ENCODE measurements around the gene RPL32.
"Not testable (repeated sequence)": the region's sequence is repeated elsewhere in the genome, so short reads cannot be mapped to it uniquely, and the experiment has no call there.

Gene RPL32

DNA sequence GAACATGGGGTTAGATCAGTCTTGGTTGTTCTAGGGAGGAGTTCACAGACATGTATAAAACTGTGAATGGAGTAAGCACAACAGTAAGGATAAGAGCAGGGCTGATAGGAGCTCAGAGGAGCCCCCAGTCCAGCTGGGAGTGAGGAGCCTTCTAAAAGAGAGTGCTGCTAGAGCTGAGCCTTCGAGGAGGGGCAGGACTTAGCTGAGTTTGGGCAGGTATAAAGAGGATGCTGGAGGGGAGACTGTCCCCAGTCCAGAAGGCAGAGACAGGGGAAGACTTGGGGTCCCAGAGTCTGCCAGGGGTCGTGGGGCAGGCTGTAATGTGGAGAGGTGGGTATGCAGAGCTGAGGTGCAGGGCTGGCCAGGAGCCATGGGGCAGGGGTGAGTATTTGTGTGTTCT is 32.8 kb downstream of the RPL32 start:
- DNase-seq (ENCODE audit: low spot score) = no peak

DNA sequence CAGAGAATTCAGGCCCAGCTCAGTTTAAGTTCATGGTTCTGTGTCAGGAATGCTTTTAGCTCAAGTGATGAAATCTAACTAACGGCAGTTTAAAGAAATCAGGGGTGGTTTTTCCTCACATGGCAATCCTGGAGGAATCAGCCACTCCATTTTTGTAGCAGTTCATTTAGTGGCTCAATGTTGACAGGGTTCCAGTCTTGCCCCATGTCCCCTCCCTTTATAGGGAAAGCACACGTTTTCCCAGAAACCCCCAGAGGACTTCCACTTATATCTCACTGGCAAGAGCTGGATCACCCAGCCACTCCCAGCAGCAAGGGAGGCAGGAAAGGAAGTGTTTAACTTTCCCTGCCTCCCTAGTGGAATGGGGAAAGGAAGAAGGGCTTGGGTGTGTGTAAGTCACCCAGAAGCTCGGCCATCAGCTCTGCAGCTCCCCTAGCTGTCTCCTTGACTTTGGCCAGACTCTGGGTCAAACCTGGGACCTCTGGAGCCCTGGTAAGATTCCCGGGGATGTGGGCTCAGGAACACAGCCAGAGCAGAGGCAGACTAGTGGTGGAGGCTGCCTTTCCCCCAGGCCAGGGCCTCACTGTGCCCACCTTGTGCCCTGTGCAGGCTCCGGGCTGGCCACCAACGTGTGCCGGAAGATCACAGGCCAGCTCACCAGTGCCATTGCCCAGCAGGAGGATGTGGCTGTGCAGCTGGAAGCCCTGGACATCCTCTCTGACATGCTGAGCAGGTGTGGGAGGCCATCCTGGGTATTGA is 33.6 kb downstream of the RPL32 start:
- DNase-seq (ENCODE audit: low spot score) = no peak

DNA sequence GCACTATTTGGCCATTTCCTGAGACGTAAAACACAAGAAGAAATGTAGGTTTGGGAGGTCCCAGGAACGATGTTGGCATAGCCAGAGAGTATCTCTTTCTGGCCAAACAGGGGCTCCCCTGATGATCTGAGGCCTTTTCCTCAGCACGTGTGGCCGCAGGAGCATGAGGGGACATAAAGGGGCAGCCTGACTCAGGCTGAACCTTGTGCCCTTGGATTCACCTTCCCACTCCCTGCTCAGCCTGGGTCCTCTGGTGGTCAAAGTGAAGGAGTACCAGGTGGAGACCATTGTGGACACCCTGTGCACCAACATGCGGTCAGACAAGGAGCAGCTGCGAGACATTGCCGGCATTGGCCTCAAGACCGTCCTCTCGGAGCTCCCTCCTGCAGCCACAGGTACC is 34.3 kb downstream of the RPL32 start:
- no peak for DNase-seq (ENCODE audit: low spot score)

DNA sequence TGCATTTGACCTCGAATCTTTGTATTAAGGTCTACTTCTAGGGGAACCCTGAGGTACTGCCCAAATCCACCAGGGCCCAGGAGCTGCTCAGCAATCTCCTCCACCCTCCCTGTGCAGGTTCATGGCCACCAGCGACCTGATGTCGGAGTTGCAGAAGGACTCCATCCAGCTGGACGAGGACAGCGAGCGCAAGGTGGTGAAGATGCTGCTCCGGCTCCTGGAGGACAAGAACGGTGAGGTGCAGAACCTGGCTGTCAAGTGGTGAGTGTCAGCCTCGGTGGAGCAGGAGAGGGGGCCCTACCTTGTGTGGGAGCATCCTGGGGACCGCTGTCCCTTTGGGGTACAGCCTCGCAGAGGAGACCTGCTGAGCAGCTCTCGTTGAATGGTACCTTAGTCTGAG is 38.0 kb downstream of the RPL32 start:
- no peak for DNase-seq (ENCODE audit: low spot score)

DNA sequence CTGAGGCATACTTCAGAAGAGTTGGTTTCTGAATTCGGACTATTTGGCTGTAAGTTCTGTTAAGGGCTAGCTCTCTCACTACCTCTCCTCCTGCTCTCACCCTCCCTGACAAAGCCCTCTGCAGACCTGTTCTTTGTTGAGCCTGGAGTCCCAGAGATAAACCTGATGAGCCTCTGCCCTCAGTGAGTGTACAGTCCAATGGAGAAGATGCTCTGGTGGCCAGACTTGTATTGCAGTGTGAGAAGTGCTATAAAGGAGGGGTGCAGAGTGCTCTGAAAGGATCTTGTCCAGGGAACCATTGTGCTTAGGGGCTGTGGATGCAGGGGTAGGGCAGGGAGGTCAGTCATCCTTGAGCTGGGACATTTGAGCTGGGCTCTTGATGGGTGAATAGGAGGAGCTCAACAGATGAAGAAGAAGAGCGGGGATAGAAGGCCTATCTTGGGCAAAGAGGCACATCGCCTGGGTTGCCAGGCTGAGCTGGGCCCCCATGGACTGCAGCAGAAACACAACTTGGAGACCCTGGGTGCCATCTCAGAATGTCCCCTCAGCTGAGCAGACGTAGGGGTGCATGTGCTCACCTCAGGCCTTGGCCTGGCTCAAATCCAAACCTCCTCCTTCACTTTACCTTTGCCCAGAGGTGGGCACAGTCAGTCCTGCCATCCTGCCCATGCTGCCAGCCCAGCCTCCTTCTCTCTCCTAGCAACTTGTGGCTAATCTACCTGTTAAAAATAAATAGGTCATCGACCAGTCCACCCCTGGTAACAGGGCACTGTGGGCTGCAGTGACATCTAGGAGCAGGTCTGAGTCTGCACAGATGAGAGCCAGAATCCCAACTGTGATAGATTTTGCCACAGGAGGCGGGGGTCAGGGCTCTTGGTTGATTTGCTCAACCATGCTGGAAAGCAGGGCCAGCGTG is 41.6 kb downstream of the RPL32 start:
- no peak for DNase-seq (ENCODE audit: low spot score)

DNA sequence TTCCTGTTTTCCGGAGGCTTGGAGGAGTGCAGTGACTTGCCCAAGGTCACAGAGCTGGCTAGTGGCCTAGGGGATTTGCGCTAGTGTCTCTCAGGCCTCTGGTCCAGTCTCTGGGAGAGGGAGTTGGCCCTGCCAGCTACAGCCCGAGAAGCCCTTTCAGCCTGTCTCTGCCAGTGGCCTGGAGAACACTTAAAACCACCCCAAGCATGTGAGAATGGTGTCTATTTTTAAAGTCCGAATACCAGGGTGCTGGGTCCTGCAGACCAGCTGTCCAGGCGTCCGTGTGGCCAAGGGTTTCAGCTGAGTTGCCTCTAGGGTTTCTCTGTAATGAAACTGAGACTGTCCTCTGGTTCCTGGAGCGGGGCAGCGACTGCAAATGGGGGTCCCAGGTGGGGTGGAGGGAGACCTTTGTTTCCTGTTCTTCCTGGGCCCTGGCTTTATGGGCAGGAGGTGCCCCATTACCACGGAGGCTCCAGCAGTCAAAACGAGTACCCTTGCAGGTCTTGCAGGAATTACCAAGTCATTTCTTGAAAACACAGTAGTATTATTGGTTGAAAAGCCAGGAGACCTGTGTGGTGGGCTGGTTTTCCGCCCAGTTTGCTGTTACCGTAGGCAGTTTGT is 42.7 kb downstream of the RPL32 start:
- DNase-seq (ENCODE audit: low spot score) = no peak

DNA sequence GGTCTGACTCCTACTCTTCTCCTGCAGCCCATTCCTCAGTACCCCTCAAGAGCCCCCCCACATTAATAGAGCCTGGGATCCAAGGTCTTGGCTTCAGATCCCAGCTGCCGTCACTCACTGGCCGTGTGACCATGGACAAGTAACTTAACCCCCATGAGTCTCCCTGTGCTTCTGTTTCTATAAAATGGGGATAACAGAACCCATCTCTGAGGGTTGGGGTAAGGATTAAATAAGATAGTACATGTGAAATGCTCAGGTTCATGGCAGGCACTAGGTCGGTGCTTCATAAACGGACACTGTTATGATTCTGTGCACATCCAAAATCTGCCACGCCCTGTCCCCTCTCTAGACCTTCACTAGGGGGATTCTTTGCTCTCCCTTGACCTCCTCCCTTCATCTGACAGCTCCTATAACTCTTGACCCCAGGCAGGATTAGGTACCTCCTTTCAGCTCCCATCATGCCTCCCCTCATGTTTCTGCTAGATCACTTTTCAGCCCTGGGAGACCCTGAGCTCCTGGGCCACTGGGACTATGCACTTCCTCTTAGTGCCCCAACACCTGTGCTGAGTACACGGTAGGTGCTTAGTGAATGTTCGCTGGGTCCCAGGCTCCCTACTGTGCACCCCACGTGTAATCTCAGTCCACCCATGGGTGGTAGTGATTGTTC is 43.3 kb downstream of the RPL32 start:
- DNase-seq (ENCODE audit: low spot score) = no peak

DNA sequence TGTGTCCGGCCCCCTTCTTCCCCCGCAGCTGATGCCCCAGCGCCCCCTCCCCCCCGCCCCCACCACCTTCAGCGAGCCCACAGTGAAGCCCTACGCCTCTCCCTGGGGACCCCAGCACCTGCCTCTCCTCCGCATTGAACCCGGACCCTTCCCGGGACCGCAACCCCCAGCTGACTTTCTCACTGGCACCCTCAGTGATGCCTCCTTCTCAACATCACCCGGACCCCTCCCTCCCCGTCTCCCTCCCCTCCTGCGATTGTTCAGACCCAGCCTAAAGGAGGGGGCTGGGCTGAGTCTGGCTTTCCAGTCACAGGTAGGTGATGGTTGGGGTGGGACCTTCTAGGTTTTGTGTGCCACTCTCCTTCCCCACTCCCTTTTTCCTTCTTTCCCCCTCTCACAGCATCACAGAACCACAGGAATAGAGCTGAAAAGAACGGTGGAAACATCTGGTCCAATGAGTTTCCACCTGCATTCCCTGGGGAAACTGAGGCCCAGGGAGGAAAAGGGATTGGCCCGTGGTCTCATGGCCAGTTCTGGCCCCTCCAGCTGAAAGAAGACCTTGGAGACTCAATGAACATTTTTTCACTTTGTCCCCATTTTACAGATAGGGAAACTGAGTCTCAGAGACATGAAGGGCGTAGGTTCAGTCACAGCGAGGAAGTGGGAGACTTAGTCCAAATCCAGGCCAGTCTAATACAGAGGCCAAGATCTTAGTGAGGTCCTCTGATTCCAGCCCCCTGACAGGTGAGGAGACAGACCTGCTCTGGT is 44.1 kb downstream of the RPL32 start:
- no peak for DNase-seq (ENCODE audit: low spot score)

DNA sequence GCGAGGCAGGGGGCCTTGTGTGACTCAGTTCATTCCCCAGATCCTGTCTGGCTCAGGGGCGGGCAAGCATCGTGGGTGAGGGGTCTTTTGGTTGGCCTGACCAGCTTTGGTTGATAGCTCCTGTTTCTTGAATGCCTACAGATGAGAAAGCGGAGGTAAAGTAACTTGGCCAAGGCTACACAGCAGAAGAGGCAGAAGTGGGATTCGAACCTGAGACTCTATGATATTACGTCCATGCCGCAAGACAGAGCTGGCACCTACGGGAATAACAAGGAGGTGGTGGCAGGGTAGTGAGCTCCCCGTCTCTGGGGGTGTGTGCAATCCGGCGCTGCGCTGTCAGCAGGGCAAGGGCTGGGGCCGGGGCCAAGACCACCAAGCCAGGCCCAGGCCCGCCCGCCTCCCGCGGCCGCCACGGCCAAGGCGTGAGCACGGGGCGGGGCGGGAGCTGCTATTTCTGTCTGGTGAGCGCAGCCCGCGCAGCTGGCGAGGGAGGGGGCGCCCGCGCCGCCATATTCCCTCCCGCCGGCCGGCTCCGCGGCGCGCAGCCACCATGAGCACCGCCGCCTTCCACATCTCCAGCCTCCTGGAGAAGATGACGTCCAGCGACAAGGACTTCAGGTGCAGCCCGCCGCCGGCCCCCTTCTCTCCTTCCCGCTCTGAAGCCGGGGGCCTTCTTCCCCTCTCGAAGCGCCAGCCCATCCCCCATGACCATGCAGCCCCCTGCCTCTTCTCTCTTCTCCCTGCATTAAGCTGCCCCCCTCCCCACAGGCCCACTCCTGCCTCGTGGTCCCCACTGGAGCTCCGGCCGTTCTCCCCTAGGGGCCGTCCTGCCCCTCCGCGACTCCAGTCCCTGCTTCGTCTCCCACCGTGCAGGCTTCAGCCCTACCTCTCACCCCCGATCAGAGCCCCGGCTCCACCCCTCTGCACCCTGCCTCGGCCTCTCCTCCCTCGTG is 44.9 kb downstream of the RPL32 start, which contains the start of gene CAND2:
Gene CAND2 (plus strand): TSS at position 510 of the 953 bp plus-strand sequence. CDS start 41 bp downstream, at position 551.
- no peak for DNase-seq (ENCODE audit: low spot score)

DNA sequence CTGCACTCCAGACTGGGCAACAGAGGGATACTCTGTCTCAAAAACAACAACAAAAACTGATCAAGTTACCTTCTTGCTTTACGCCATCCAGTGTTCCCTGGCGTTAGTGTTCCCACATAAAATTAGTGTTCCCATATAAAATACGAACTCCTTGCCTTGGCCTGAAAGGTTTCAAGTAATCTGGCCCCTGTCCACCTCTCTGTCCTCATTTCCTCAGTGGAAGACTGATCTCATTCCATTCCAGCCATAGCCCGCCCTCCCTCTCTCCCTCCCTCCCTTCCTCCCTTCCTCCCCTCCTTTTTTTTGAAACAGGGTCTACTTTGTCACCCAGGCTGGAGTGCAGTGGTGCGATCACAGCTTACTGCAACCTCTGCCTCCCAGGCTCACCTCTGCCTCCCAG is 47.7 kb downstream of the RPL32 start:
- DNase-seq (ENCODE audit: low spot score) = no peak

DNA sequence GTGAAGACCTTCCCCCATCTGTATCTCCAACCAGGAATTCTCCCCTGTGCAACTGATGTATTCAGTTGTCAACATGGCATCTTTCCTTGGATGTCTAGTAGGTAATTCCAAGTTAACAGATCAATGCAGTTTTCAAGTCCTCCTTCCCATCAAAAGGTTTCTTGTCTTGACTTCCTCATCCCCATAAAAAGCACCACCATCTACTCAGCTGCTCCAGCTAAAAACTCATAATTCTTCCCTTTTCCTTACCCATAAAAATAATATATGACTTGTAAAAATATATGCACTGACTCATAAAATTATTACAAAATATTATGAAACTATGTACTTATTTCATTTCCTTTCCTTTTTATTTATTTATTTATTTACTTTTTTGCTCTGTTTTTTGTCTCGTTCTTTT is 49.9 kb downstream of the RPL32 start:
- DNase-seq (ENCODE audit: low spot score) = no peak

DNA sequence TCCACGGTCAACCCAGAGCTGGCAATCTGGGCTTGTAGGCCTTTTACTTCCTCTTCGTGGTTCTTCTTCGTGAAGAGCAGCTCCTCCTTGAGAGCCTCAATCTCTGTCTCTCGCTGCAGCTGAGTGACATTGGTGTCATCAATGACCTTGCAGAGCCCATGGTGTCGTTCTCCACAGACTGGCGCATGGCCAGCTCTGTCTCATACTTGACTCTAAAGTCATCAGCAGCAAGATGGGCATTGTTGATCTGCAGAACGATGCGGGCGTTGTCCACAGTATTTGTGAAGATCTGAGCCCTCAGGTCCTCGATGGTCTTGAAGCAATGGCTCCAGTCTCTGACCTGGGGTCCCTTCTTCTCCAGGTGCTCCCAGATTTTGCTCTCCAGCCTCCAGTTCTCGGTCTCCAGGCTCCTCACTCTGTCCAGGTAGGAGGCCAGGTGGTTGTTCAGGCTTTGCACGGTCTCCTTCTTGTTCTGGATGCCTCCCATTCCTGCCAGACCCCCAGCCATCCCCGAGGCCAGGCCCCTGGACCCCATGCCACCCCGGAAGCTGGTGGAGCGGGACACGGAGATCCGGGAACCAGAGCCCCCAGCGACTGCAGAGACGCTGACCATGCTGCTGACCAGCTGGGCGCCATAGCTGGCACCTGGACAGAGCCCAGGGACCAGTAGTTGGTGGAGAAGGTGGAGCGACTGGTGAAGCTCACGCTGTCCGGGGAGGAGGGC is 53.2 kb downstream of the RPL32 start:
- not testable (repeated sequence) for DNase-seq (ENCODE audit: low spot score)

DNA sequence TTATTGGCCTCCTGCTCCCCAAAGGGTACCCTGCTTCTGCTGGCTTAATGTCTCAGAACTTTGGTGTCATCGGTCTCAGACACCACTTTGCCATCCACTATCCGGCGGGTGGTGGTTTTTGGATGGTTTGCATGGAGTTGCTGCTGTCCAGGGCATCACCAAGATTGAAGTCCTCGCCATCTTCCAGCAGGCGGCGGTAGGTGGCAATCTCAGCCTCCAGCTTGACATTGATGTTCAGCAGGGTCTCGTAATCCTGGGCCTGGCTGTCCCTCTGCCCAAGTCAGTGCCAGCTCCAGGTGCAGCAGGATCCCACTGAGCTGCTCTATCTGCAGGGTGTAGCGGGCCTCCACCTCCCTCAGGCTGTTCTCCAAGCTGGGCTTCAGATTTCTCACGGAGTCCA is 54.0 kb downstream of the RPL32 start:
- peak; percentile 55 for DNase-seq (ENCODE audit: low spot score)

DNA sequence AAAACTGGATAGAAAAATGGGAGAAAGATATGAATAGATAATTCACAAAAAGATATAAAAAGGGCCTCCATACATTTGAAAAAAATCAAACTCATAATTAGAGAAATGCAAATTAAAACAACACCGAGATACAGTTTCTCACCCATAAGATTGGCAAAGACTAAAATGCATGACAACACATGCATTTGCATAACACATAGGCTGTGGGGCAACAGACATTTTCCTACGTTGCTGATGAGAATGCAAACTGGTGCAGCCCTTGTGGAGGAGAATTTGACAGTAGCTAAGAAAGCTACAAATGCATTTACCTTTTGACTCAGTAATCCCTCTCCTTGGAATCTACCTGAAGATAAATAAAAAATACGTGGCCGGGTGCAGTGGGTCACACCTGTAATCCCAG is 56.3 kb downstream of the RPL32 start:
- DNase-seq (ENCODE audit: low spot score) = no peak

Data from hematopoietic multipotent progenitor cell treated with erythropoietin and hydrocortisone succinate and interleukin-3 and kit ligand, for 17 days (in vitro differentiated cells).